HG02870 (cell line): ENCODE measurements around the gene FXYD7.
A peak's percentile ranks its signal among the peaks of the same experiment; 100 is the strongest.

ENCODE experiments used
- ATAC-seq: cut with Tn5 transposase; IDR thresholded peaks from one replicate; pipeline ENCODE4 v1.9.1; 2021; ENCODE audit warnings: mild to moderate bottlenecking, moderate library complexity; ENCODE audit not compliant: unreplicated experiment

FXYD7 gene

GRCh38 chr19:35109395-35110112 is 33.5 kb upstream of the FXYD7 start:
- ATAC-seq: no peak

- ATAC-seq: no peak
Observed at GRCh38 chr19:35110974-35111373, 32.1 kb upstream of the FXYD7 start.

GRCh38 chr19:35112995-35113688 is 29.9 kb upstream of the FXYD7 start:
- ATAC-seq: no peak

GRCh38 chr19:35114353-35115176 is 28.5 kb upstream of the FXYD7 start:
- no peak for ATAC-seq

GRCh38 chr19:35115177-35115951 is 27.7 kb upstream of the FXYD7 start, which contains the start of gene FXYD3:
Gene FXYD3 (plus strand): TSS chr19:35115823. CDS start chr19:35119377, 3,554 bp downstream.
- no peak for ATAC-seq

GRCh38 chr19:35116072-35116801 is 26.8 kb upstream of the FXYD7 start:
- no peak for ATAC-seq

- ATAC-seq: no peak
Observed at GRCh38 chr19:35117116-35117515, 25.9 kb upstream of the FXYD7 start.

GRCh38 chr19:35117799-35118198 is 25.3 kb upstream of the FXYD7 start:
- no peak for ATAC-seq

- ATAC-seq: no peak
Observed at GRCh38 chr19:35118268-35119020, 24.6 kb upstream of the FXYD7 start.

GRCh38 chr19:35119091-35119490 is 24.0 kb upstream of the FXYD7 start:
- no peak for ATAC-seq

- ATAC-seq: no peak
Observed at GRCh38 chr19:35119578-35120155, 23.4 kb upstream of the FXYD7 start.

- ATAC-seq: no peak
Observed at GRCh38 chr19:35120492-35120891, 22.6 kb upstream of the FXYD7 start.

GRCh38 chr19:35120898-35121297 is 22.2 kb upstream of the FXYD7 start:
- ATAC-seq: no peak

- no peak for ATAC-seq
Observed at GRCh38 chr19:35122687-35123551, 20.1 kb upstream of the FXYD7 start.

- no peak for ATAC-seq
Observed at GRCh38 chr19:35123573-35123972, 19.5 kb upstream of the FXYD7 start.

- peak; percentile 83 for ATAC-seq
Observed at GRCh38 chr19:35124098-35125060, 18.7 kb upstream of the FXYD7 start.

- no peak for ATAC-seq
Observed at GRCh38 chr19:35125270-35125717, 17.8 kb upstream of the FXYD7 start.
